Right lobe of liver (tissue), 6 donors: ENCODE data around the gene BRD4. TPM values are rescaled to one million over a fixed set of nuclear protein-coding genes. Genes with fewer than 3 reads are reported as not detected.

ENCODE experiments used
- ATAC-seq, 4 donors: fragments of 200-7000 bp; cut with Tn5 transposase; one replicate each; pipeline ENCODE4 v1.9.1; 2020; ENCODE audit warnings: mild to moderate bottlenecking in 4 of 4, moderate library complexity in 4 of 4
- DNase-seq, 3 donors: peaks; one replicate each; pipeline ENCODE4 v3.0.0-alpha.2; 2020
- H3K27ac ChIP-seq, 3 donors: fragments of 200-600 bp; one replicate each; pipeline ENCODE4 v1.8.0; 2022
- H3K27me3 ChIP-seq, 2 donors: fragments of 200-600 bp; one replicate each; pipeline ENCODE4 v1.8.0; 2022
- H3K36me3 ChIP-seq, 4 donors: fragments of 200-600 bp; sonication (generic) in 1 of 4; one replicate each; pipeline versions ENCODE4 v1.5.1 to v1.8.0; 2017 to 2022; ENCODE audit warnings: control low read depth in 1 of 4
- H3K4me1 ChIP-seq, 4 donors: fragments of 200-600 bp; sonication (generic) in 1 of 4; one replicate each; pipeline versions ENCODE4 v1.5.1 to v1.8.0; 2017 to 2022; ENCODE audit warnings: control low read depth in 1 of 4
- H3K4me3 ChIP-seq, 3 donors: fragments of 200-600 bp; one replicate each; pipeline ENCODE4 v1.8.0; 2022
- H3K9me3 ChIP-seq, 4 donors: fragments of 200-600 bp; sonication (generic) in 1 of 4; one replicate each; pipeline versions ENCODE4 v1.5.1 to v1.8.0; 2017 to 2022; ENCODE audit warnings: control low read depth in 1 of 4
- CTCF ChIP-seq, 4 donors: fragments of 200-600 bp in 3 of 4; fragments of 450-650 bp in 1 of 4; IDR thresholded peaks; one replicate each; pipeline versions ENCODE4 v1.5.1 to v1.8.0; 2016 to 2022; ENCODE audit warnings: antibody characterized with exemption in 4 of 4, mild to moderate bottlenecking in 2 of 4
- POLR2A ChIP-seq: fragments of 450-650 bp; IDR thresholded peaks from one replicate; pipeline ENCODE4 v1.6.1; 2017; ENCODE audit warnings: antibody characterized with exemption, mild to moderate bottlenecking
- WGBS: methylation state at CpG from one replicate; pipeline ENCODE4 v1.1.6; 2018; ENCODE audit warnings: low coverage, low lambda C conversion rate; ENCODE audit not compliant: insufficient coverage; ENCODE audit errors: missing lambda C conversion rate; 5-methylcytosine and 5-hydroxymethylcytosine counted together
- intact Hi-C, 2 donors: fragments of 100-400 bp; cut with DNase I; formaldehyde crosslinking; loops; one replicate each; pipeline versions ENCODE4 v1.11.2 to v1.14.1; 2022
- total RNA-seq, 6 experiments: library from RNA; depleted of rRNA in 2 of 6; stranded (reverse); fragments of >200 nt in 2 of 6; fragmentation: NEBNext Ultra II Directional in 3 of 6; extraction: Animal tissue kit (Norgen Biotek cat#: 25700) in 3 of 6; gene quantifications; one replicate each; pipeline versions ENCODE4 v1.1.0 to v1.2.4, GENCODE V29; 2016 to 2023
- donor health status: DM: no; HTN: yes; CAD: no.
- donor health status: DM: no; HTN: no; CAD: no.
- donor health status: DM: no; HTN: no; CAD: no.
- donor health status: DM: no; HTN: yes; CAD: no.
- donor health status: DM: no; HTN: yes; CAD: no.

Gene BRD4
- total RNA-seq, 6 experiments from 2014 or later: 20.0 to 52.6 (median 40.6) TPM

GRCh38 chr19:15371119-15371518 lies 38.8 kb upstream of the BRD4 start:
- H3K4me1 ChIP-seq: peaks cover 0 to 36% (median 12%) of the 10 kb centered on the region in 4 donors
- peaks cover 12 to 61% (median 28%) of the 10 kb centered on the region in 4 donors for H3K36me3 ChIP-seq
- no peak overlapping the region for H3K27ac ChIP-seq
- intact Hi-C loops: loop anchor here in 1 of 2 donors (10.0 kb wide), 1 partner anchor 106 kb away; no protein-coding TSS in a partner anchor
- TF ChIP-seq POLR2A (no peak), CTCF (IDR thresholded peaks at IDR 0.05) (no peak)
- ATAC-seq (no peak), DNase-seq (no peak)
- no peaks in the 10 kb centered on the region for H3K9me3 ChIP-seq
- H3K27me3 ChIP-seq: no peaks in the 10 kb centered on the region
- 100% methylated on average over 1 of the region's 7 CpGs for WGBS
- no peak overlapping the region for H3K4me3 ChIP-seq

GRCh38 chr19:15369594-15369891 lies 37.2 kb upstream of the BRD4 start:
- no CpG with 5 or more reads among the region's 9 CpGs for WGBS
- Histone ChIP-seq H3K27me3 (no peaks in the 10 kb centered on the region), H3K4me1 (peaks cover 0 to 20% (median 3%) of the 10 kb centered on the region in 4 donors), H3K36me3 (peaks cover 12 to 74% (median 32%) of the 10 kb centered on the region in 4 donors), H3K27ac (no peak overlapping the region), H3K9me3 (no peaks in the 10 kb centered on the region), H3K4me3 (no peak overlapping the region)
- DNase-seq (no peak), ATAC-seq (no peak)
- no peak for TF ChIP-seq POLR2A
- TF ChIP-seq CTCF (IDR thresholded peaks at IDR 0.05): no peak
- intact Hi-C loops: no loop called here

- TF ChIP-seq CTCF (IDR thresholded peaks at IDR 0.05): no peak
- no peak for TF ChIP-seq POLR2A
- Histone ChIP-seq H3K4me3 (no peak overlapping the region), H3K27ac (no peak overlapping the region), H3K27me3 (no peaks in the 10 kb centered on the region), H3K4me1 (peaks cover 0 to 15% (median under 1%) of the 10 kb centered on the region in 4 donors), H3K9me3 (no peaks in the 10 kb centered on the region), H3K36me3 (peaks cover 12 to 80% (median 34%) of the 10 kb centered on the region in 4 donors)
- no peak for DNase-seq
- 89% methylated on average over 10 of the region's 35 CpGs for WGBS
- no peak for ATAC-seq
- intact Hi-C loops: no loop called here
These were observed 36.7 kb upstream of the BRD4 start for GRCh38 chr19:15368798-15369593.

GRCh38 chr19:15368051-15368632 lies 35.8 kb upstream of the BRD4 start:
- intact Hi-C loops: no loop called here
- 89% methylated on average over 14 of the region's 24 CpGs for WGBS
- H3K36me3 ChIP-seq: peaks cover 12 to 79% (median 34%) of the 10 kb centered on the region in 4 donors
- H3K4me3 ChIP-seq: no peak overlapping the region
- H3K27ac ChIP-seq: peak overlapping the region in 1 of 3 donors; percentile 33
- DNase-seq: no peak
- H3K4me1 ChIP-seq: peaks cover 0 to 14% (median 0%) of the 10 kb centered on the region in 4 donors
- TF ChIP-seq POLR2A (no peak), CTCF (IDR thresholded peaks at IDR 0.05) (no peak)
- H3K9me3 ChIP-seq: no peaks in the 10 kb centered on the region
- no peaks in the 10 kb centered on the region for H3K27me3 ChIP-seq
- peak in 1 of 4 donors; percentile 8 for ATAC-seq
